Fibroblast of pulmonary artery (primary cell): ENCODE data around the gene FLYWCH1.

ENCODE experiments used
- DNase-seq: peaks from one replicate; pipeline ENCODE4 v3.0.0-alpha.2; 2010; ENCODE audit warnings: low read depth
- H3K4me3 ChIP-seq: replicated peaks from 2 replicates; pipeline ENCODE4 v1.5.1; 2011; ENCODE audit warnings: low read depth, mild to moderate bottlenecking, control low read depth, low read length, moderate library complexity
- TF ChIP-seq, protein P1 (sequence below): IDR thresholded peaks from 2 replicates; pipeline ENCODE4 v1.5.1; 2011; ENCODE audit warnings: mild to moderate bottlenecking, control low read depth, low read length, inconsistent platforms; ENCODE audit errors: missing control alignments

FLYWCH1 gene

DNA sequence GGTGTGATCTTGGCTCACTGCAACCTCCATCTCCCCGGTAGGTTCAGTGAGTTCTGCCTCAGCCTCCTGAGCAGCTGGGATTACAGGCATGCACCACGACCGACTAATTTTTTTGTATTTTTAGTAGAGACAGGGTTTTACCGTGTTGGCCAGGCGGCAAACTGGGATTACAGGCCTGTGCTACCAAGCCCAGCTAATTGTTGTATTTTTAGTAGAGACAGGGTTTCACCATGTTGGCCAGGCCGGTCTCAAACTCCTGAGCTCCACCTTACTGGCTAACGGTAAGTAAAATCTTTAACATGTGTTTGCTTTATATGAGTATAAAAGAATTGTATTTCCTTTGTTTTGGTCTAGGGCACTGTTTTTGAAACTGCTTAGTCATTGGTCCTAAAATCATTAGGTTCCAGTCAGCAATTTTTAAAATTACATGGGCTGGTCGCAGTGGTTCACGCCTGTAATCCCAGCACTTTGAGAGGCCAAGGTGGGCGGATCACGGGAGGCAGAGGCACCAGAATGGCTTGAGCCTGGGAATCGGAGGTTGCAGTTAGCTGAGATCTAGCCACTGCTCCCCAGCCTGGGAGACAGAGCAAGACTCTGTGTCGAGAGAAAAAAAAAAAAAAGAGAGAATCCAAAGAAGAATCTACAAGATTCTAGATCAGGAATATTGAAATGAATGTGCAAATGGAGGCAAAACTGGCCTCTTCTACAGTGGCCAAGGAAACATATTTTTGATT is 3.6 kb downstream of the FLYWCH1 start:
- no peak for DNase-seq
- TF ChIP-seq, protein P1, sequence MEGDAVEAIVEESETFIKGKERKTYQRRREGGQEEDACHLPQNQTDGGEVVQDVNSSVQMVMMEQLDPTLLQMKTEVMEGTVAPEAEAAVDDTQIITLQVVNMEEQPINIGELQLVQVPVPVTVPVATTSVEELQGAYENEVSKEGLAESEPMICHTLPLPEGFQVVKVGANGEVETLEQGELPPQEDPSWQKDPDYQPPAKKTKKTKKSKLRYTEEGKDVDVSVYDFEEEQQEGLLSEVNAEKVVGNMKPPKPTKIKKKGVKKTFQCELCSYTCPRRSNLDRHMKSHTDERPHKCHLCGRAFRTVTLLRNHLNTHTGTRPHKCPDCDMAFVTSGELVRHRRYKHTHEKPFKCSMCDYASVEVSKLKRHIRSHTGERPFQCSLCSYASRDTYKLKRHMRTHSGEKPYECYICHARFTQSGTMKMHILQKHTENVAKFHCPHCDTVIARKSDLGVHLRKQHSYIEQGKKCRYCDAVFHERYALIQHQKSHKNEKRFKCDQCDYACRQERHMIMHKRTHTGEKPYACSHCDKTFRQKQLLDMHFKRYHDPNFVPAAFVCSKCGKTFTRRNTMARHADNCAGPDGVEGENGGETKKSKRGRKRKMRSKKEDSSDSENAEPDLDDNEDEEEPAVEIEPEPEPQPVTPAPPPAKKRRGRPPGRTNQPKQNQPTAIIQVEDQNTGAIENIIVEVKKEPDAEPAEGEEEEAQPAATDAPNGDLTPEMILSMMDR, result no peak
- no peak overlapping the region for H3K4me3 ChIP-seq

DNA sequence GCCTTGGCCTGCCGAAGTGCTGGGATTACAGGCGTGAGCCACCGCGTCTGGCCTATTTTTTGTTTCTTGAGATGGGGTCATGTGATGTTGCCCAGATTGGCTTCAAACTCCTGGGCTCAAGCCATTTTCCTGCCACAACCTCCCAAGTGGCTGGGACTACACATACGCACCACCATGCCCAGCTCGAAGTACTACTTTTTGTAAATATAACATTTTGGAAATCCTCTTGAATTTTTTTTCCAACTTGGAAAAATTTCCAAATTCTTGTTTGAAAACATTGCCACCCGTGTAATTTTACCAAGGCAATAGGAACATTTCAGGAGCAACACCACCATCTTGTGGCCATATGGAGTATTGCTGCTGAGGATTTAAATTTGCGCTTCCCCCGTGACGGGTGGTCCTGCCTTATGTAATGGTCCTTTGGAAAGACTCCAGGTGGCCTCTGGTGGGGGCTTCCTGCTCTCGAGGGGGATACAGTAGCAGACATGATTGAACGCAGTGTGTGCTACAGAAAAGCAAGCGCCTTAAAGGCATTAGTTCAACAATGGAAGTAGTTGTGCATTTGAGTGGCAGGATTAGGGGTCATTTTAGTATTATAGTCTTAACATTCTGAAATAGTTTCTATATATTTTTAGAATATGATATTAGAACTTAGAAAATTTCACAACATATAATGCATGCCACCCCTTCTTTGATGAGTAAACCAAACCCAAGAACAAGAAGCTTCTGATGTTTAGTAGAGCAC is 8.0 kb downstream of the FLYWCH1 start:
- H3K4me3 ChIP-seq, result no peak overlapping the region
- TF ChIP-seq, protein P1, result peak; percentile 85

DNA sequence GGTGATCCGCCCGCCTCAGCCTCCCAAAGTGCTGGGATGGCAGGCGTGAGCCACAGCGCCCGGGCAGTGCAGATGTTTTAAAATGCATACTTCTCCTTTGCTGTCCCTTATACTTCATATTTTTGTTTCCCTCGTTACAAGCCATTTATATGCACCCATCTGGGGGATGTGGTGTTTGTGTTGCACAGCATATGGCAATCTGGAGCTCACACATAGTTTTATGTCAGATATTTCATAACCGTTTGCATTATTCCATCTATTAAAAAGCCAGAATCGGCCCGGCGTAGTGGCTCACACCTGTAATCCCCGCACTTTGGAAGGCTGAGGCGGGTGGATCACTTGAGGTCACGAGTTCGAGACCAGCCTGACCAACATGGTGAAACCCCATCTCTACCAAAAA is 11.8 kb downstream of the FLYWCH1 start:
- no peak overlapping the region for H3K4me3 ChIP-seq
- DNase-seq, result no peak
- TF ChIP-seq, protein P1, result no peak

More for the DNA sequence above, 8.0 kb downstream of the FLYWCH1 start:
- peak; percentile 81 for DNase-seq

DNA sequence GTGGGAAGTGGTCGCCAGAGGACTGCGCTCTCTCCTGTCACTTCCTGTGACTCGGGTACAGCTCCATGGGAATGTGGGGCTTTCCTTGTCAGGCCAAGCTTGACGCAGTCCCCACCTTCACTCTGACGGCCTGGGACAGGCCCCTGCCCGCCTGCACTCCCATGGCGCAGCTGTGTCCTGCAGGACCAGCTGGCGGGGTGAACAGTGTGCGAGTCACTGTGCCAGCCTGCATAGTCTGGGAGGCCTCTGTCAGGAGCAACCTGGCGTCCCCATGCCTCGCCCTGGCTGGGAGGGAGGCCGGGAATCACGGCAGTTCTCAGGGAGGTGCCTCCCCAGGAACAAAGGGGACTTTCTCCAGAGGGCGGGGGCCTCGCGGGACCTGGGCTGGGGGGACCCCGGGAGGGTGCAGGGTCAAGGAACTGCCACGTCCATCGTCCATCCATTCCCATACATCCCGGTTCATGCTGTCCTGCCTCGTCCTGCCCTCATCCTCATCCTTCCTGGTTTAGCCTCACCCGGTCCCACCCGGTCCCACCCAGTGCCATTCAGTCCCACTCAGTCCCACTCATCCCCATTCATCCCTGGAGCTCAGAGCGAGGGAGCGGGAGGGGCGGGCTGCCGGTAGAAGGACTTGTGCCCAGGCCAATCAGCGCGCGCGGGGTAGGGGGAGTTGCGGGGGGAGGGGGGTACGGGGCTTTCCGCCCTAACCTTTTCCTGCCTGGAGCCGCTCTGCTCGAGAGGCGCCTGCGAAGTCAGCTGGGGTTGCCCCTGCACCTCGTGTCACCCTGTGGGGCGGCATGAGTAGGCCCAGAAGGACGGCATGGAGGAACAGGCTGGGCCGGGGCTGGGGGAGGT is 13.4 kb downstream of the FLYWCH1 start:
- TF ChIP-seq, protein P1, result no peak
- no peak for DNase-seq
- H3K4me3 ChIP-seq, result no peak overlapping the region

DNA sequence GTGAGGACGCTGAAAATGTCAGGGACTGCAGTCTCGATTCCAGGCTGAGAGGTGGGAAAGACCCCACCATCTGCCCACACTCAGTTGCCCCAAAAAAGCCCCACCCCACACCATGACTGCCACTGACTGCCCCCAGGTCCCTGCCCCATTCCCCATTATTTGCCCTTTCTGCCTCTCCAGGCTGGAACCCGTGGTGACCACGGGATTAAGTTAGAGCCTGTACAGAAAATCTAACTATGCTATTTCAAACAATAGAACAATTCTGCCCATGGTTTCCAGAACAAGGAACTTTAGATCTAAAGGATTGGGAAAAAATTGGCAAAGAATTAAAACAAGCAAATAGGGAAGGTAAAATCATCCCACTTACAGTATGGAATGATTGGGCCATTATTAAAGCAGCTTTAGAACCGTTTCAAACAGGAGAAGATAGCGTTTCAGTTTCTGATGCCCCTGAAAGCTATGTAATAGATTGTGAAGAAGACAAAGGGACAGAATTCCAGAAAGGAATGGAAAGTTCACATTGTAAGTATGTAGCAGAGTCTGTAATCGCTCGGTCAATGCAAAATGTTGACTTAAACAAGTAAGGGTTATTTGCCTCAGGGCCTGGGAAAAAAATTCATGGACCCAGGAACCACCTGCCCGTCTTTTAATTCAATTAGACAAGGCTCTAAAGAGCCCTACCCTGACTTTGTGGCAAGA is 14.4 kb downstream of the FLYWCH1 start:
- no peak overlapping the region for H3K4me3 ChIP-seq
- TF ChIP-seq, protein P1, result no peak
- no peak for DNase-seq

DNA sequence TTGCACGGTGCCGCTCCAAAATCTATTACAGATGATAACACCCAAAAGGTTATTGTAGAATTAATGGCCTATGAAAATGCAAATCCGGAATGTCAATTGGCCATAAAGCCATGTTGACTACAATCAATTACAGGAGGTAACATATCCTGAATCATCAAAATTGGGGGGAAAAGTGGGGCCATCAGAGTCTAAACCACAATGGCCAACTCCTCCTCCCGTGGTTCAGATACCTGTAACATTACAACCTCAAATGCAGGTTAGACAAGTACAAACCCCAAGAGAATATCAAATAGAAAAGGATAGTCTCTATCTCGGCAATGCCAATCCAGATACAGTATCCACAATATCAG is 14.9 kb downstream of the FLYWCH1 start:
- no peak for DNase-seq
- TF ChIP-seq, protein P1, result no peak
- H3K4me3 ChIP-seq, result no peak overlapping the region
